HG02623 (cell line): Measurements from ENCODE around the gene LMOD2.
A peak's percentile ranks its signal among the peaks of the same experiment; 100 is the strongest.

ENCODE experiments used
- ATAC-seq: cut with Tn5 transposase; IDR thresholded peaks from one replicate; pipeline ENCODE4 v1.9.1; 2021; ENCODE audit warnings: moderate library complexity; ENCODE audit not compliant: unreplicated experiment

LMOD2 gene

GRCh38 chr7:123669485-123669884 lies 13.8 kb downstream of the LMOD2 start:
- no peak for ATAC-seq

GRCh38 chr7:123673137-123673732 lies 17.6 kb downstream of the LMOD2 start:
- ATAC-seq, result no peak

GRCh38 chr7:123673752-123674398 lies 18.2 kb downstream of the LMOD2 start:
- no peak for ATAC-seq

- no peak for ATAC-seq
Observed at GRCh38 chr7:123674399-123675180, 18.9 kb downstream of the LMOD2 start.

- no peak for ATAC-seq
Observed at GRCh38 chr7:123675181-123675473, 19.5 kb downstream of the LMOD2 start.

- ATAC-seq, result no peak
Observed at GRCh38 chr7:123677061-123677715, 21.5 kb downstream of the LMOD2 start.

GRCh38 chr7:123679614-123680013 lies 23.9 kb downstream of the LMOD2 start:
- no peak for ATAC-seq

- no peak for ATAC-seq
Observed at GRCh38 chr7:123680580-123680979, 24.9 kb downstream of the LMOD2 start.

GRCh38 chr7:123681561-123681960 lies 25.9 kb downstream of the LMOD2 start:
- ATAC-seq, result no peak

- peak; percentile 64 for ATAC-seq
Observed at GRCh38 chr7:123682690-123683089, 27.0 kb downstream of the LMOD2 start.

GRCh38 chr7:123687161-123687560 lies 31.5 kb downstream of the LMOD2 start:
- ATAC-seq, result no peak

- no peak for ATAC-seq
Observed at GRCh38 chr7:123687727-123688126, 32.1 kb downstream of the LMOD2 start.

GRCh38 chr7:123689250-123689649 lies 33.6 kb downstream of the LMOD2 start:
- no peak for ATAC-seq

GRCh38 chr7:123690550-123690949 lies 34.9 kb downstream of the LMOD2 start:
- no peak for ATAC-seq

- no peak for ATAC-seq
Observed at GRCh38 chr7:123692471-123692877, 36.8 kb downstream of the LMOD2 start.

- no peak for ATAC-seq
Observed at GRCh38 chr7:123695944-123696677, 40.4 kb downstream of the LMOD2 start.

GRCh38 chr7:123705211-123705901 lies 49.7 kb downstream of the LMOD2 start:
- no peak for ATAC-seq

GRCh38 chr7:123709525-123709924 lies 53.9 kb downstream of the LMOD2 start:
- no peak for ATAC-seq

GRCh38 chr7:123710683-123711082 lies 55.0 kb downstream of the LMOD2 start:
- ATAC-seq, result no peak

- ATAC-seq, result no peak
Observed at GRCh38 chr7:123711832-123712293, 56.2 kb downstream of the LMOD2 start.
